Urothelium cell line (cell line): ENCODE measurements around the gene P3R3URF.

Experiments used
- DNase-seq: peaks from one replicate; pipeline ENCODE4 v3.0.0; 2011; ENCODE audit warnings: low spot score, mixed read lengths
- FAIRE-seq: peaks from 2 replicates; lab custom pipeline; 2011; peaks lifted over from hg19 to GRCh38; lab: Jason Lieb, UNC

The P3R3URF gene

DNA sequence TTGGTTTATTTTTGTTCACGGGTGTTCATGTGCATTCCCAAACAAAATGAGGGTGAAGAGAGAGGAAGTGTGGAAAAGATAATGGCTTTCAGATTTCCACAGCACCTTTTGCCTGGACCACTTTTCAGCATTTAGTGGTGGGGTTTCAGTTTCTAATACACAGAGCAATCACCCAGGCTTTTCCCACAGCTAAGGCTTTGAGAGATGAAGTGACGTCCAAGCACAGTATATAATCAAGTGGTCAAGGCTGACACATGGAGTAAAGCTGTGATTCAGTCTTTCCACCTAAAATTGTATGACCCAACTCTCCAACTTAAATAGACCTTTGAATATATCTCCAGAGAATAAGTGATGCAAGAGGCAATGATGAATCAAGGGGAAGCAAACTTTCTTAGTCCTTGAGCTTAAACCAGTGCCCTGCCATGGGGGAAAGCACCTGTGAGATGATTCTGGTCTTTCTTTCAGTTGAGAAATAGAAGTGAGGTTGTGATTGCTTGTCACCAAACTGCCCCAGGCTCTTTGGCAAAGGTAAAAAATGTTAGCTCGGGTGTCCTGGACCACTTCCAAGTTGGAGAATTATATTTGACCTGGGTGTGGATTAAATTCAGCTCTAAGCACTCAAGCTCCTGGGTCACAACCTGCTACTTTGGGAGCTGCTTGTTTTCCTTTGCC is 41.5 kb downstream of the P3R3URF start:
- no peak for DNase-seq
- no peak for FAIRE-seq

DNA sequence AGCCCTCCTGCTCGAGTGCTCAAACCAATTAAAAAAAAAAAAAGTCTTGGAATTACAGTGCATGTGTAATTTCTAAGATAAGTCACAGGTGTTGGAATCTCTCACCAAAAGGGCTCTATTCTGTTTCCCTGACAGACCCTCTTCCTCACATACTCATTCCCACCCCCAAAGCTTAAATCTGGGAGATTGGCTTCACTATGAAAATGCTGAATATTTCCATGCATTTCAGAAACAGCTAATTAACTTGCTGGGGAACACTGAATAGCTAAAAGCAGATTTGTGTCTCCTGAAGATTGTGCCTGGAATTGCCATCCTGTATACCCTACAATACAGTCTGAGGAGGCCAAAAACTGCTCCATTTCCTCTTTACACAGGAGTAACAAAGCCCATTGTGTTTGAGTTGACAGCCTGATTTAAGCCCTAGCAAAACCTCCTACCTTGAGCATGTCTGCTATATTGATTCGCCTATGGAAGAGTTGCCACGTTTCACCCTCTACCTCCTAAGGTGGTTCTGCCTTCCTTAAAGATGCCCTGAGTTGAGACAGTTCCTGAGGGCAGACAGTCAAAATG is 42.4 kb downstream of the P3R3URF start:
- DNase-seq (no peak), FAIRE-seq (no peak)

DNA sequence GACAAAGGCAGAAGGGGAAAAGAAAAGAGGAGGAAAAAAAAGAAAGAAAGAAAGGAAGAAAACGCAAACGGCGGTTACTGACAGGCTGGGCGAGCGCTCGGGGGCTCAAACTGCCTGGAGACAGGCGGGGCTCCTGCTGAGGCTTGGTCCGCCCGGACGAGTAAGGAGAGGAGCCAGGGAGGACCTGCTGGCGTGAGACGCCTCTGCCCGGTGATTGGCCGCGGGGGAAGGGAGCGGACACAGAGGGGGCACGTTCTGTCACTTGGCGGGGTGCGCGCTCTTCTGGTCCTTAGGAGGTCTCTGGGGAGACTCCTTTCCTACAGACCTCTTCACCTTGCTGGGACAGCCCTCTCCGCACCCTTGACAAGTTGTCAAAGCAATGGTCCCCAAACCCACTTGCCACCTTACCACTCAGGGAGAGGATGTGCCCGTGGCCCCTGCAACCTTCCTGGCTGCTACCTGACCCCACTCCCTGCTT is 43.1 kb downstream of the P3R3URF start:
- FAIRE-seq (no peak), DNase-seq (peak; percentile 73)

DNA sequence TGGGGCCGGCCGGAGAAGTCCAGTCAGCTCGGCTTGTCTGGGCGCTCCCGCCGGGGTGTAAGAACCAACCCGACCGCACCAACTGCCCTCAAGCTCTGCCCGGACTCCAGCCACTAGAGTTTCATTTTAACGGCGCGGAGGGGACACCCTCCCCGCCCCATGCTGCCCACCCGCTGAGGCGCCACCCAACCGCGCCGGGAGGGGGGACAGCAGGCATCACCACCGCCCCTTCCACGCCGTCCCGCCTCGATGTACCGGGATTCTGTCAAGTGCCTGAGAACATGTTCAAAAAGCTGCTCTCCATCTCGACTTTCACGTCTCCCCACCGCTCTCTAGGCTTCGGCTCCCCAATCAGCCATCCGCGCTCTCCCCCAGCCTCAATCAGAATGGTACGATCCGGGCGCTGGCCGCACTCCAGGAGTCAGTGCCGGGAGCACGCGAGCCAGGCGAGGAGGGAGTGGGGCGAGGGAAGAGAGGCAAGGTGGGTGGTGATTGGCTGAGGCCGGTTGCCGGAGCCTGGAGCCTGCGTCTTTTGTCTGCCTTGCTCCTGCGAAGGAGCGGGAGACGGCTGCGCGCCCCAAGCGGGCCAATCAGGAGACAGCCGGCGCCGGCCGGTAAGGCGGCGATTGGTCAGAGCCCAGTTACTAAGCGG is 43.6 kb downstream of the P3R3URF start, which contains the start of gene PIK3R3:
Gene PIK3R3, minus strand, starts transcription at position 101 of the 652 bp plus-strand sequence. CDS start 677 bp downstream, outside the sequence.
- FAIRE-seq, result no peak
- peak; percentile 98 for DNase-seq

DNA sequence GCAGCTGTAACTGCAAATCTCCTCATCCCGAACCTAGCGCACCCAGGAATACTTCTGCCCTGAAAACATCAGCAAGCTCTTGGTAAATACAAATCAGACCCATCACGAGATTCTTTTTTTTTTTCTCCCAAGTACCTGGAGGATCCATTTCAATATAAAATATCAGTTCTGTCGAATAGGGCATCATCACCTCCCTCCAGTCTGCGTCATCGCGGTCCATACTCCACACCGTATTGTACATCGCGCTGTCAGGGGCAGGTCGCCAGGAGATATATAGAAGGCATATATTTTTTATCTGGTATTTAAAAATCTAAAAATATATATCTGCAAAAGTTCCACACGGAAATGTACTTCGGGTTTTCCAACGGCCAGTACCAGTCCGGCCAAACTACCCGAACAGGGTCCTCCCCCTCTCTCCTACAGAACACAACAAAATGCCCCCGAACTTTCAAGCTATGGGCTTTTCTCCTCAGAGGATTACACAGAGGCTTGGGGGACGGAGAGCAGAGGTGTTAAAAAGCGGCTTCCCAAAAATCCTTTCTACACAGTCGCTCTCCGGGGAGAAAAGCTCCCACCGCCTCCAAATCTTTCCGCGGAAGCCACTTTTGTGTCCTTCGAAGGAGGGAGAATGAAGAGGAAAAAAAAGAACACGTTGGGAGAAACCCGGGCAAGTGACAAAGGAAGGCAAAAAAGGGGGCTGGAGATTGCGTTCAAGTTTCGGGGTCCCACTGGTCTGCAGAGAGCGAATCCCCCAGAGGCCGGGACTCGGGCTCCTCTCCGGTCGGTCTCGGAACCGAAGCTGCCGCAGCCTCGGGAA is 44.4 kb downstream of the P3R3URF start:
- FAIRE-seq (no peak), DNase-seq (peak; percentile 29)

GRCh38 chr1:46131093-46131492 is 45.2 kb downstream of the P3R3URF start:
- FAIRE-seq (no peak), DNase-seq (no peak)

- FAIRE-seq (no peak), DNase-seq (no peak)
Measured at GRCh38 chr1:46130606-46131005, 45.7 kb downstream of the P3R3URF start.

- no peak for DNase-seq
- no peak for FAIRE-seq
Measured at GRCh38 chr1:46130121-46130520, 46.2 kb downstream of the P3R3URF start.

DNA sequence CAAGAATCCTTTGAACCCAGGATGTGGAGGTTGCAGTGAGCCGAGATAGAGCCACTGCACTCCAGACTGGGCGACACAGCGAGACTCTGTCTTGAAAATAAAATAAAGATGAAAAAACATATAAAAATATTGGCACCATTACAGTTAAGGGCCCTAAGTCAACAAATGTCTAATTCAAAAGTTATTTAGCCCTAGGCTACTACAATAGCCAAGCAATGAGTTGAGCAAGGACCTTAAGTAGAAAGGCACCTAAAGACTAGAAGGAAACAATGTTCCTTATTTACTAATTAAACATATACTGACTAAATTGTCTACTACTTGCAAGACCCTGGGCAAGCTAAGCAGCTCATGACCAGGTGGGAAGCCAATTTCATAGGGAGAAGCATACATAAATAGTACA is 47.9 kb downstream of the P3R3URF start:
- FAIRE-seq (no peak), DNase-seq (no peak)
